GM12873 (cell line): Measurements from ENCODE around the gene DAB1.

Source experiments
- TF ChIP-seq, protein P1 (sequence below): IDR thresholded peaks from 2 replicates; pipeline ENCODE4 v1.5.1; 2012; ENCODE audit warnings: low read depth, mild to moderate bottlenecking, moderate library complexity, low read length, control low read depth; ENCODE audit not compliant: insufficient read depth; ENCODE audit errors: missing control alignments

DAB1 gene

GRCh38 chr1:57013522-57013921 is 410.3 kb downstream of the DAB1 start:
- TF ChIP-seq, protein P1, sequence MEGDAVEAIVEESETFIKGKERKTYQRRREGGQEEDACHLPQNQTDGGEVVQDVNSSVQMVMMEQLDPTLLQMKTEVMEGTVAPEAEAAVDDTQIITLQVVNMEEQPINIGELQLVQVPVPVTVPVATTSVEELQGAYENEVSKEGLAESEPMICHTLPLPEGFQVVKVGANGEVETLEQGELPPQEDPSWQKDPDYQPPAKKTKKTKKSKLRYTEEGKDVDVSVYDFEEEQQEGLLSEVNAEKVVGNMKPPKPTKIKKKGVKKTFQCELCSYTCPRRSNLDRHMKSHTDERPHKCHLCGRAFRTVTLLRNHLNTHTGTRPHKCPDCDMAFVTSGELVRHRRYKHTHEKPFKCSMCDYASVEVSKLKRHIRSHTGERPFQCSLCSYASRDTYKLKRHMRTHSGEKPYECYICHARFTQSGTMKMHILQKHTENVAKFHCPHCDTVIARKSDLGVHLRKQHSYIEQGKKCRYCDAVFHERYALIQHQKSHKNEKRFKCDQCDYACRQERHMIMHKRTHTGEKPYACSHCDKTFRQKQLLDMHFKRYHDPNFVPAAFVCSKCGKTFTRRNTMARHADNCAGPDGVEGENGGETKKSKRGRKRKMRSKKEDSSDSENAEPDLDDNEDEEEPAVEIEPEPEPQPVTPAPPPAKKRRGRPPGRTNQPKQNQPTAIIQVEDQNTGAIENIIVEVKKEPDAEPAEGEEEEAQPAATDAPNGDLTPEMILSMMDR, result no peak

DNA sequence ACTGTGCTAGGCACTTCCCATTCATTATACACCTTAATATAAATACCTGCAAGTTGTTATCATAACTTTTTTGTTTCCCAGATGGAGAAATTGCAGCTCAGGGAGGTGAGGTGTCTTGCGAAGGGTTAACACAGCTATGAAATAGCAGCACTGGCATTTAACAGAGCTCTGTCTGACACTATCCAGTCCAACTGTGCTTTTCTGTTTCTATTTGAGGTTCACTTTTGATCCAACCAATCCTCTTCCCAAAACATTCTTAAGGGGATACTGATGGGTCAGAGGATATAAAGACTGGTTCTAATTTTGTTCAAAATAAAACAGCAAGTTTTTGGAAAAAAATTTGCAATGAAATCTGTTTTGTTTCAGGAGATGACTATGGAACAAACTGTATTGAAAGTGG is 411.5 kb downstream of the DAB1 start:
- TF ChIP-seq, protein P1, result no peak

DNA sequence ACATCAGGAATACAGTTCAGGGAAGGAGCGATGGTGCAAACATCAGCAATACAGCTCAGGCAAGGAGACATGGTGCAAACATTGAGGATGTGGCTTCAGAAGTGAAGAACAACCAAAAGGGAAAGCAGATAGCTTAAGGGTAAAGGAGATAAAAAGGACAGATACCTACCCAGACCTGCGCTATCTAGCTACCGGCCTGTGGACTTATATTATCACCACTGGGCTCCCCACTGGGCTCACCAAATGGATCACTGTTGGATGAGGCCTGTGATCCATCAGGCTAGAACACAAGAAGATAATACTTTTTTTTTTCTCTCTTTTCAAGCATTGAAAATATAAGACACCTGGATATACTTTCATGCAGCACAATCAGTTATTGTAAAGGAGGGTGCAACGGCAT is 413.3 kb downstream of the DAB1 start:
- TF ChIP-seq, protein P1, result no peak

GRCh38 chr1:57007948-57008347 is 415.9 kb downstream of the DAB1 start:
- TF ChIP-seq, protein P1, result no peak

DNA sequence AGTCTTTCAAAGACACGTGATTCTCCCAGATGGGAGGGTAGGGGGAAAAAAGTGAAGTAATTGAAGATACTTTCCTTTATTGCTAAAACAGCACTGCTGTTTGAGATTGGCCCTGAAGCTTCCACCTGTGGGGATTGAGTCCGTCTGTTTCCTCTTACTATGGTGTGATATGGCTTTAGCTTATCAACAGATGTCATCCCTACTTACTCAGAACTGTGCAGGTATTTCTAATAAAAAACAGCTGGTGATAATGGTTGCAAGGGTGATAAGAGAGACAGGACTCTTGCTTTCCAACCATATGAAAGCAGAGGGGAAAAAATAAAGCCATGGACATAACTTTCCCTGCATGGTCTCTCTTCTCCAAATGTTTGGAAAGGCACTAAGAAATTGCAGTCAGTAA is 416.4 kb downstream of the DAB1 start:
- TF ChIP-seq, protein P1, result no peak

GRCh38 chr1:57003398-57004139 is 420.3 kb downstream of the DAB1 start:
- TF ChIP-seq, protein P1, result no peak

- TF ChIP-seq, protein P1, result no peak
These were observed 428.3 kb downstream of the DAB1 start for GRCh38 chr1:56995414-56996100.
